Ascending aorta (tissue), 2 donors: ENCODE data around the gene CFDP1. TPM values are rescaled to one million over a fixed set of nuclear protein-coding genes. Genes with fewer than 3 reads are reported as not detected.

Experiments
- DNase-seq, 2 donors: peaks; one replicate each; pipeline ENCODE4 v3.0.0-alpha.2; 2019; ENCODE audit warnings: low spot score in 2 of 2
- H3K27ac ChIP-seq, 2 donors: fragments of 200-600 bp; sonication (generic); one replicate each; pipeline ENCODE4 v1.5.1; 2016 to 2017; ENCODE audit warnings: mild to moderate bottlenecking in 1 of 2
- H3K27me3 ChIP-seq: fragments of 200-600 bp; sonication (generic); one replicate; pipeline ENCODE4 v1.5.1; 2017
- H3K36me3 ChIP-seq, 2 donors: fragments of 200-600 bp; sonication (generic); one replicate each; pipeline ENCODE4 v1.5.1; 2016
- H3K4me1 ChIP-seq, 2 donors: fragments of 200-600 bp; sonication (generic); one replicate each; pipeline ENCODE4 v1.5.1; 2016 to 2017; ENCODE audit warnings: mild to moderate bottlenecking in 1 of 2
- H3K4me3 ChIP-seq, 2 donors: fragments of 200-600 bp; sonication (generic); one replicate each; pipeline ENCODE4 v1.5.1; 2016 to 2017; ENCODE audit warnings: mild to moderate bottlenecking in 1 of 2
- H3K9me3 ChIP-seq, 2 donors: fragments of 200-600 bp; sonication (generic); one replicate each; pipeline ENCODE4 v1.5.1; 2016
- intact Hi-C: fragments of 100-400 bp; cut with DNase I; formaldehyde crosslinking; loops from one replicate; pipeline ENCODE4 v1.15.1; 2023
- total RNA-seq: library from RNA; depleted of rRNA; stranded (reverse); fragments of >200 nt; gene quantifications from one replicate; pipeline ENCODE4 v1.1.0, GENCODE V29; 2016
- TF ChIP-seq, protein P1 (sequence below), 3 experiments: fragments of 200-600 bp in 2 of 3; fragments of 450-650 bp in 1 of 3; sonication (generic) in 2 of 3; IDR thresholded peaks; one replicate each; pipeline ENCODE4 v1.5.1; 2016 to 2019; ENCODE audit warnings: antibody characterized with exemption in 3 of 3, mild to moderate bottlenecking in 1 of 3, moderate library complexity in 1 of 3

The CFDP1 gene
- total RNA-seq, 1 donor from 2014 or later = 8.3 TPM

DNA sequence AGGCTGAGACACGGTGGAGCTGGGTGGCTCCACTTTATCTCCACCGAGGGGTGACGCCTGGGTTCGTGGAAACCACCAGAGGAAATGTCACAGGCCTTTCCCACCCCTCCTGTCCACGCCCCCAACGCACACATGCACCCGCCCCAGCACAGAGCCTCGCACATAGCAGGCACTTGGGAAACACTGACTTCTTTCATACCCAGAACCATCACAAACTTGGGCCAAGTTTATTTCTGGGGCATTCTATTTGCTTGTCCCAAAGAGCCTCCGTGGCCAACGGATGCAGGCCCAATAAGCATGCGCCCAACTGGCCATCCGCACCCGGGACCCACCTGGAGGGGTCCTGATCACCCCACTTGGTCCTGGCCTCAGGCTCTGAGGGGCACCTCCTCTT is 185.2 kb downstream of the CFDP1 start:
- TF ChIP-seq, protein P1, sequence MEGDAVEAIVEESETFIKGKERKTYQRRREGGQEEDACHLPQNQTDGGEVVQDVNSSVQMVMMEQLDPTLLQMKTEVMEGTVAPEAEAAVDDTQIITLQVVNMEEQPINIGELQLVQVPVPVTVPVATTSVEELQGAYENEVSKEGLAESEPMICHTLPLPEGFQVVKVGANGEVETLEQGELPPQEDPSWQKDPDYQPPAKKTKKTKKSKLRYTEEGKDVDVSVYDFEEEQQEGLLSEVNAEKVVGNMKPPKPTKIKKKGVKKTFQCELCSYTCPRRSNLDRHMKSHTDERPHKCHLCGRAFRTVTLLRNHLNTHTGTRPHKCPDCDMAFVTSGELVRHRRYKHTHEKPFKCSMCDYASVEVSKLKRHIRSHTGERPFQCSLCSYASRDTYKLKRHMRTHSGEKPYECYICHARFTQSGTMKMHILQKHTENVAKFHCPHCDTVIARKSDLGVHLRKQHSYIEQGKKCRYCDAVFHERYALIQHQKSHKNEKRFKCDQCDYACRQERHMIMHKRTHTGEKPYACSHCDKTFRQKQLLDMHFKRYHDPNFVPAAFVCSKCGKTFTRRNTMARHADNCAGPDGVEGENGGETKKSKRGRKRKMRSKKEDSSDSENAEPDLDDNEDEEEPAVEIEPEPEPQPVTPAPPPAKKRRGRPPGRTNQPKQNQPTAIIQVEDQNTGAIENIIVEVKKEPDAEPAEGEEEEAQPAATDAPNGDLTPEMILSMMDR (IDR thresholded peaks at IDR 0.05) = no peak
- H3K4me3 ChIP-seq = peak overlapping the region; percentile 41 to 69
- peaks cover 63 to 78% of the 10 kb centered on the region in 2 donors for H3K4me1 ChIP-seq
- intact Hi-C loops = no loop called here
- no peak for DNase-seq
- H3K36me3 ChIP-seq = peaks cover 0 to under 1% of the 10 kb centered on the region in 2 donors
- no peaks in the 10 kb centered on the region for H3K27me3 ChIP-seq
- H3K9me3 ChIP-seq = no peaks in the 10 kb centered on the region
- peak overlapping the region; percentile 94 to 100 for H3K27ac ChIP-seq

- peak overlapping the region; percentile 94 to 100 for H3K27ac ChIP-seq
- peak overlapping the region; percentile 41 to 69 for H3K4me3 ChIP-seq
- intact Hi-C loops = no loop called here
- H3K36me3 ChIP-seq = peaks cover 4 to 9% of the 10 kb centered on the region in 2 donors
- no peak for DNase-seq
- H3K9me3 ChIP-seq = no peaks in the 10 kb centered on the region
- no peaks in the 10 kb centered on the region for H3K27me3 ChIP-seq
- TF ChIP-seq, protein P1 (IDR thresholded peaks at IDR 0.05) = no peak
- peaks cover 57 to 78% of the 10 kb centered on the region in 2 donors for H3K4me1 ChIP-seq
Measured at GRCh38 chr16:75247249-75247648, 186.1 kb downstream of the CFDP1 start.

GRCh38 chr16:75246504-75247205 is 186.6 kb downstream of the CFDP1 start:
- DNase-seq = no peak
- Histone ChIP-seq H3K9me3 (no peaks in the 10 kb centered on the region), H3K4me1 (peaks cover 51 to 79% of the 10 kb centered on the region in 2 donors), H3K27ac (peak overlapping the region; percentile 94 to 100), H3K36me3 (peaks cover 9 to 15% of the 10 kb centered on the region in 2 donors), H3K4me3 (peak overlapping the region in 1 of 2 donors; percentile 69), H3K27me3 (no peaks in the 10 kb centered on the region)
- intact Hi-C loops = no loop called here
- TF ChIP-seq, protein P1 (IDR thresholded peaks at IDR 0.05) = no peak

- peaks cover 51 to 95% of the 10 kb centered on the region in 2 donors for H3K4me1 ChIP-seq
- peak; percentile 88 to 98 for DNase-seq
- intact Hi-C loops = loop anchor here (2.0 kb wide), 1 partner anchor 60 kb away; no protein-coding TSS in a partner anchor
Measured at GRCh38 chr16:75244844-75245758, 188.2 kb downstream of the CFDP1 start.

GRCh38 chr16:75244225-75244809 is 189.0 kb downstream of the CFDP1 start:
- peak overlapping the region; percentile 94 to 100 for H3K27ac ChIP-seq
- TF ChIP-seq, protein P1 (IDR thresholded peaks at IDR 0.05) = no peak
- peaks cover 53 to 96% of the 10 kb centered on the region in 2 donors for H3K4me1 ChIP-seq
- no peaks in the 10 kb centered on the region for H3K9me3 ChIP-seq
- peak; percentile 67 to 92 for DNase-seq
- H3K4me3 ChIP-seq = peak overlapping the region; percentile 2 to 40
- H3K36me3 ChIP-seq = peaks cover 13 to 30% of the 10 kb centered on the region in 2 donors
- intact Hi-C loops = loop anchor here (2.0 kb wide), 1 partner anchor 60 kb away; no protein-coding TSS in a partner anchor
- H3K27me3 ChIP-seq = no peaks in the 10 kb centered on the region

More at GRCh38 chr16:75244844-75245758, 188.2 kb downstream of the CFDP1 start:
- peaks cover 12 to 30% of the 10 kb centered on the region in 2 donors for H3K36me3 ChIP-seq
- H3K9me3 ChIP-seq = no peaks in the 10 kb centered on the region
- TF ChIP-seq, protein P1 (IDR thresholded peaks at IDR 0.05) = no peak
- H3K4me3 ChIP-seq = peak overlapping the region; percentile 5 to 40
- H3K27me3 ChIP-seq = no peaks in the 10 kb centered on the region
- peak overlapping the region; percentile 94 to 100 for H3K27ac ChIP-seq
